OCI-LY7 (cell line): ENCODE results near the gene TOMM20L.

Experiments
- CTCF ChIP-seq: fragments of 200-600 bp; sonication (generic); conservative IDR thresholded peaks from 2 replicates; pipeline ENCODE4 v1.5.1; 2014; ENCODE audit warnings: mild to moderate bottlenecking, antibody characterized with exemption, low read length, moderate library complexity, mixed read lengths
- EZH2phosphoT487 ChIP-seq: fragments of 200-600 bp; sonication (generic); IDR thresholded peaks from 2 replicates; pipeline ENCODE4 v1.6.1; 2018; ENCODE audit warnings: low read depth, borderline replicate concordance, mild to moderate bottlenecking, mixed run types, antibody characterized with exemption, low read length, moderate library complexity, mixed read lengths

GRCh38 chr14:58426670-58427280, 31.0 kb downstream of the TOMM20L start:
- no peak for TF ChIP-seq CTCF
- TF ChIP-seq EZH2phosphoT487: no peak
